Measurements from ENCODE around the gene GALNT6.

Gene GALNT6

GRCh38 chr12:51430196-51430895, 39.1 kb upstream of the GALNT6 start:
- in situ Hi-C loops (cut with HindIII; ENCODE audit: low sequenced_read_pairs): no loop called here
- DNase-seq (ENCODE audit: low read depth): no peak
- no peak overlapping the region for H3K4me3 ChIP-seq (ENCODE audit: low read depth, low read length)
- TF ChIP-seq, protein P1, sequence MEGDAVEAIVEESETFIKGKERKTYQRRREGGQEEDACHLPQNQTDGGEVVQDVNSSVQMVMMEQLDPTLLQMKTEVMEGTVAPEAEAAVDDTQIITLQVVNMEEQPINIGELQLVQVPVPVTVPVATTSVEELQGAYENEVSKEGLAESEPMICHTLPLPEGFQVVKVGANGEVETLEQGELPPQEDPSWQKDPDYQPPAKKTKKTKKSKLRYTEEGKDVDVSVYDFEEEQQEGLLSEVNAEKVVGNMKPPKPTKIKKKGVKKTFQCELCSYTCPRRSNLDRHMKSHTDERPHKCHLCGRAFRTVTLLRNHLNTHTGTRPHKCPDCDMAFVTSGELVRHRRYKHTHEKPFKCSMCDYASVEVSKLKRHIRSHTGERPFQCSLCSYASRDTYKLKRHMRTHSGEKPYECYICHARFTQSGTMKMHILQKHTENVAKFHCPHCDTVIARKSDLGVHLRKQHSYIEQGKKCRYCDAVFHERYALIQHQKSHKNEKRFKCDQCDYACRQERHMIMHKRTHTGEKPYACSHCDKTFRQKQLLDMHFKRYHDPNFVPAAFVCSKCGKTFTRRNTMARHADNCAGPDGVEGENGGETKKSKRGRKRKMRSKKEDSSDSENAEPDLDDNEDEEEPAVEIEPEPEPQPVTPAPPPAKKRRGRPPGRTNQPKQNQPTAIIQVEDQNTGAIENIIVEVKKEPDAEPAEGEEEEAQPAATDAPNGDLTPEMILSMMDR (IDR thresholded peaks at IDR 0.05; ENCODE audit: low read depth, low read length, missing control alignments): no peak

GRCh38 chr12:51429700-51430099, 38.5 kb upstream of the GALNT6 start:
- in situ Hi-C loops (cut with HindIII; ENCODE audit: low sequenced_read_pairs): loop anchor here (5.0 kb wide), 1 partner anchor 88 kb away; no protein-coding TSS in a partner anchor
- no peak for DNase-seq (ENCODE audit: low read depth)
- TF ChIP-seq, protein P1 (IDR thresholded peaks at IDR 0.05; ENCODE audit: low read depth, low read length, missing control alignments): no peak
- no peak overlapping the region for H3K4me3 ChIP-seq (ENCODE audit: low read depth, low read length)

- TF ChIP-seq, protein P1 (IDR thresholded peaks at IDR 0.05; ENCODE audit: low read depth, low read length, missing control alignments): no peak
- in situ Hi-C loops (cut with HindIII; ENCODE audit: low sequenced_read_pairs): loop anchor here (5.0 kb wide), 1 partner anchor 89 kb away; no protein-coding TSS in a partner anchor
- H3K4me3 ChIP-seq (ENCODE audit: low read depth, low read length): no peak overlapping the region
- no peak for DNase-seq (ENCODE audit: low read depth)
Observed at GRCh38 chr12:51428256-51428655, 37.0 kb upstream of the GALNT6 start.

- DNase-seq (ENCODE audit: low read depth): peak; percentile 45
- in situ Hi-C loops (cut with HindIII; ENCODE audit: low sequenced_read_pairs): loop anchor here (5.0 kb wide), 1 partner anchor 92 kb away; no protein-coding TSS in a partner anchor
- H3K4me3 ChIP-seq (ENCODE audit: low read depth, low read length): peak within 1 kb of the TSS; percentile 61
- TF ChIP-seq, protein P1 (IDR thresholded peaks at IDR 0.05; ENCODE audit: low read depth, low read length, missing control alignments): peak; percentile 84
Observed at GRCh38 chr12:51424662-51425539, 33.7 kb upstream of the GALNT6 start, which contains the start of gene SLC4A8. SLC4A8 (plus strand) TSS chr12:51424831; CDS start chr12:51424988, 157 bp downstream.

DNA sequence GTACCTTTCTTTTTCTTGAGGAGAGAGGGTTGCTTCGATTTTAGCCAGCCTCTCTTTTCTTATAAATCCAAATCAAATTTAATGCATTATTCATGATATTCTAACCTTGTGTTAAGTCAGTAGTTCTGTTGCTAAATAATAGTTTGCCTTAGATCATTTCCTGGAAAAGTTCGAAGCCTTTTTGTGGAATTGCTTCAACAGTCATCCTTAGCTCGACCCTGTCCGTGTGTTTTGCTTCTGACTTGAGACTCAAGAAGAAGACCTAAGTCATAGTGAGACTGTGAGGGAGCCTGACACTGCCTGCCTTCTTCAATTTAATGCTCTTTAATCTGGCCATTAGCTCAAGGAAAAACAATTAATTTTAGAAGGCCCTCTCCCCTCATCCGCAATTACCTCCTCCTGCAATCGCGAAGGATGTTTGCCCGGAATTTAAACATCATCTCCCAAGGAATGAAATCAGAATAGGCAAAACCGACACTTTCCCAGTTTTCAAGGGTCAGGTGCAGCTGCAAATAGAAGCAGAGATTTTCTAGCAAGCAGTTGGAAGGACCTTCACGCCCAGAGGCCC, 33.0 kb upstream of the GALNT6 start:
- in situ Hi-C loops (cut with HindIII; ENCODE audit: low sequenced_read_pairs): no loop called here
- TF ChIP-seq, protein P1 (IDR thresholded peaks at IDR 0.05; ENCODE audit: low read depth, low read length, missing control alignments): no peak
- no peak for DNase-seq (ENCODE audit: low read depth)
- peak overlapping the region; percentile 61 for H3K4me3 ChIP-seq (ENCODE audit: low read depth, low read length)

DNA sequence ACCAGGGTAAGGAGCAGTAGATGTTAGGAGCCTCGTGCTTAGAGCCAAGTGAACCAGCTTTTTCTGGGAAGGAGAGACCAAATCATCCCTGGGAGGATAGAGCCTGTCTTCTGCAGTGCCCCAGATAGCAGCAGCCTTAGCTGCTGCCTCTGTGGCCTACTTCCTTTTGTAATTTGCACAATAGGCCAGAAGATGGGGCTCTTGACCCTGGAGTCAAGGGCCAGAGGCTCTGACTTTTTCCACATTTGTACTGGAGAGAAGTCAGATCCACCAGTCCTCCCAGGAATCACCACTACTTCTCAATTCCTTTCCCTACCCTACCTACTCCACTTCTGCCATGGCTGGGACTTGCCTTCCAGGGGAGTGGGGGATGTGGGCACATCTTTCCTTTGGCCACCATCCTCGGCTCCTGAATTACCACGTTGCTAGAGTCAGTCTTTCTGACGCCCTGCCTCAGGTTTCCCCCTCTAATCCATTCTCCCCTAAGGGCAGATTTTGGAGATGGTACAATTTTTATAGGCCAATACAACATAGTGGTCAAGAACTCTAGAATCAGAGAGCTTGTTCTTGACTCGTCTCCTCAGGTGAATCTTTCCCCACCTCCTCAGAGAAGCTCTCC, 30.2 kb upstream of the GALNT6 start:
- no peak overlapping the region for H3K4me3 ChIP-seq (ENCODE audit: low read depth, low read length)
- TF ChIP-seq, protein P1 (IDR thresholded peaks at IDR 0.05; ENCODE audit: low read depth, low read length, missing control alignments): peak; percentile 70
- peak; percentile 53 for DNase-seq (ENCODE audit: low read depth)
- in situ Hi-C loops (cut with HindIII; ENCODE audit: low sequenced_read_pairs): no loop called here

All from astrocyte of the cerebellum (primary cell).